Measurements from ENCODE around the gene TUSC2. TPM values are rescaled to one million over a fixed set of nuclear protein-coding genes. Genes with fewer than 3 reads are reported as not detected.

TUSC2 gene
- total and polyA plus RNA-seq, 9 of the 15 experiments (the other 6 are each of a cell fraction or from before 2014, with no cell fraction given), result 2.8 to 67.5 (median 25.8) TPM

- peak; percentile 79; the same call in 1 of the 2 replicates for TF ChIP-seq HDAC8 (tag; IDR thresholded peaks at IDR 0.05)
- peak; percentile 94 for TF ChIP-seq DMBX1 (CRISPR knock-in tag; IDR thresholded peaks at IDR 0.05; ENCODE audit: borderline replicate concordance)
- TF ChIP-seq CHD4 (IDR thresholded peaks at IDR 0.05; ENCODE audit: insufficient read depth, insufficient replicate concordance, low read depth, low read length, poor library complexity, severe bottlenecking), result no peak
- no peak for TF ChIP-seq ZNF3 (CRISPR knock-in tag; IDR thresholded peaks at IDR 0.05)
- TF ChIP-seq SOX6 (IDR thresholded peaks at IDR 0.05), result no peak
- no peak for TF ChIP-seq SRSF9 (IDR thresholded peaks at IDR 0.05; ENCODE audit: borderline replicate concordance, low read depth, low read length)
- peak; percentile 100 for TF ChIP-seq SIX5 (IDR thresholded peaks at IDR 0.05; ENCODE audit: borderline replicate concordance in 1 of 2, insufficient read depth in 1 of 2, low read depth in 1 of 2, low read length in 2 of 2)
- TF ChIP-seq E4F1 (CRISPR knock-in tag; IDR thresholded peaks at IDR 0.05; ENCODE audit: borderline replicate concordance), result no peak
- peak; percentile 74; the same call in 1 of the 2 replicates for TF ChIP-seq ATF7 (IDR thresholded peaks at IDR 0.05)
- TF ChIP-seq MED1 (CRISPR knock-in tag; IDR thresholded peaks at IDR 0.05; ENCODE audit: borderline replicate concordance), result no peak
- TF ChIP-seq NFXL1 (CRISPR knock-in tag; IDR thresholded peaks at IDR 0.05), result 0 out of 2 replicates have a peak, but pooled peaks have one; percentile 45
- TF ChIP-seq ID3 (CRISPR knock-in tag; IDR thresholded peaks at IDR 0.05), result no peak
- peak; percentile 91 for TF ChIP-seq ID3 (tag; IDR thresholded peaks at IDR 0.05)
- TF ChIP-seq HDAC6 (IDR thresholded peaks at IDR 0.05; ENCODE audit: low read depth, low read length), result no peak
- peak; percentile 56; the same call in 1 of the 2 replicates for TF ChIP-seq MEF2D (tag; conservative IDR thresholded peaks at IDR 0.05; ENCODE audit: low read depth)
- TF ChIP-seq ZNF175 (CRISPR knock-in tag; IDR thresholded peaks at IDR 0.05; ENCODE audit: low read depth), result peak; percentile 94
- no peak for TF ChIP-seq CHD1 (IDR thresholded peaks at IDR 0.05; ENCODE audit: low read length)
- peak in 1 of 2 experiments; percentile 91; a peak in 2 of 4 replicates for TF ChIP-seq ZNF639 (CRISPR knock-in tag; conservative IDR thresholded peaks at IDR 0.05 in 1 of 2, IDR thresholded peaks at IDR 0.05 in 1 of 2)
- TF ChIP-seq EGR1 (conservative IDR thresholded peaks at IDR 0.05), result peak; percentile 29; the same call in 1 of the 2 replicates
- peak; percentile 85; the same call in 1 of the 2 replicates for TF ChIP-seq BACH1 (tag; IDR thresholded peaks at IDR 0.05)
- TF ChIP-seq MYNN (IDR thresholded peaks at IDR 0.05), result no peak
- TF ChIP-seq MYNN (CRISPR knock-in tag; IDR thresholded peaks at IDR 0.05), result no peak
Observed at GRCh38 chr3:50292159-50293078, 35.6 kb downstream of the TUSC2 start, which contains the start of gene IFRD2 (continued).
